A673 (cell line): ENCODE data around the gene PACS2. TPM values are rescaled to one million over a fixed set of nuclear protein-coding genes. Genes with fewer than 3 reads are reported as not detected.

ENCODE experiments used
- BruUV-seq: library from RNA; stranded (reverse); fragments of 400-500 nt; replicated peaks from 2 replicates; lab custom pipeline; 2021; lab: Mats Ljungman, UMichigan
- CTCF ChIA-PET: fragments of 300-600 bp; sonication (Branson Sonifier 250); formaldehyde crosslinking; loops from one replicate; lab custom pipeline; 2022; ENCODE audit warnings: antibody characterized with exemption; lab: Charles Lee
- POLR2A ChIA-PET: fragments of 300-600 bp; sonication (Branson Sonifier 250); formaldehyde crosslinking; loops from one replicate; lab custom pipeline; 2022; ENCODE audit warnings: antibody characterized with exemption; ENCODE audit not compliant: low non-redundant PET; lab: Charles Lee
- DNase-seq: peaks from one replicate; pipeline ENCODE4 v3.0.0-alpha.2; 2015; ENCODE audit warnings: low spot score
- H3K27ac ChIP-seq: fragments of 200-600 bp; sonication (generic); 2 replicates; pipeline ENCODE4 v1.5.1; 2016; ENCODE audit warnings: mixed run types, low read depth, mild to moderate bottlenecking, mixed read lengths, antibody characterized with exemption, low read length; ENCODE audit not compliant: poor library complexity, severe bottlenecking
- H3K27me3 ChIP-seq: fragments of 200-600 bp; sonication (generic); replicated peaks from 2 replicates; pipeline ENCODE4 v1.6.1; 2017; ENCODE audit warnings: mixed run types, low read depth, mild to moderate bottlenecking, mixed read lengths, antibody characterized with exemption, low read length; ENCODE audit not compliant: insufficient read depth, poor library complexity
- H3K36me3 ChIP-seq: fragments of 200-600 bp; sonication (generic); 2 replicates; pipeline ENCODE4 v1.6.1; 2016; ENCODE audit warnings: mixed run types, mild to moderate bottlenecking, mixed read lengths, antibody characterized with exemption, low read length; ENCODE audit not compliant: insufficient read depth, poor library complexity, severe bottlenecking
- H3K4me1 ChIP-seq: fragments of 200-600 bp; sonication (generic); 2 replicates; pipeline ENCODE4 v1.6.1; 2017; ENCODE audit warnings: mixed run types, mild to moderate bottlenecking, mixed read lengths, antibody characterized with exemption, low read length; ENCODE audit not compliant: insufficient read depth, poor library complexity, severe bottlenecking
- H3K4me3 ChIP-seq: fragments of 200-600 bp; sonication (generic); 2 replicates; pipeline ENCODE4 v1.5.1; 2016; ENCODE audit warnings: low read depth, mixed run types, mild to moderate bottlenecking, mixed read lengths, low read length; ENCODE audit not compliant: poor library complexity, severe bottlenecking
- H3K9me3 ChIP-seq: fragments of 200-600 bp; sonication (generic); 2 replicates; pipeline ENCODE4 v1.6.1; 2016; ENCODE audit warnings: mixed run types, low read depth, mild to moderate bottlenecking, mixed read lengths, antibody characterized with exemption, low read length; ENCODE audit not compliant: poor library complexity, severe bottlenecking
- CTCF ChIP-seq: fragments of 300-800, 200-600 bp; sonication (generic); conservative IDR thresholded peaks from 2 replicates; pipeline ENCODE4 v1.5.1; 2017; ENCODE audit warnings: low read depth, mild to moderate bottlenecking, antibody characterized with exemption, low read length, moderate library complexity, mixed read lengths
- EZH2 ChIP-seq: fragments of 200-600 bp; sonication (generic); IDR thresholded peaks from 2 replicates; pipeline ENCODE4 v1.6.1; 2017; ENCODE audit warnings: borderline replicate concordance, low read depth, mild to moderate bottlenecking, mixed read lengths, antibody characterized with exemption, low read length; ENCODE audit not compliant: poor library complexity, severe bottlenecking
- intact Hi-C: fragments of 100-400 bp; cut with micrococcal nuclease; formaldehyde crosslinking; loops from one replicate; pipeline ENCODE4 v1.10.0; 2022; ENCODE audit not compliant: unreplicated experiment
- total RNA-seq: library from RNA; stranded (reverse); gene quantifications from 2 replicates; pipeline ENCODE4 v1.2.3, GENCODE V29; 2021

The PACS2 gene
- total RNA-seq, 1 experiment from 2014 or later: 52.5 TPM

GRCh38 chr14:105442834-105443233 is 128.3 kb downstream of the PACS2 start:
- POLR2A ChIA-PET: interaction anchor here (0.6 kb wide), 1 partner anchor 28 kb away, joined by 5 read pairs; no protein-coding TSS in a partner anchor
- H3K27ac ChIP-seq: no peak overlapping the region
- peaks cover 37% of the 10 kb centered on the region for H3K36me3 ChIP-seq
- H3K9me3 ChIP-seq: no peaks in the 10 kb centered on the region
- CTCF ChIA-PET: no interaction called here
- peaks cover 6% of the 10 kb centered on the region for H3K4me1 ChIP-seq
- H3K4me3 ChIP-seq: no peak overlapping the region
- BruUV-seq: no TSS peak
- no peak for DNase-seq
- TF ChIP-seq CTCF (no peak), EZH2 (no peak)
- intact Hi-C loops: no loop called here
- H3K27me3 ChIP-seq: no peaks in the 10 kb centered on the region

DNA sequence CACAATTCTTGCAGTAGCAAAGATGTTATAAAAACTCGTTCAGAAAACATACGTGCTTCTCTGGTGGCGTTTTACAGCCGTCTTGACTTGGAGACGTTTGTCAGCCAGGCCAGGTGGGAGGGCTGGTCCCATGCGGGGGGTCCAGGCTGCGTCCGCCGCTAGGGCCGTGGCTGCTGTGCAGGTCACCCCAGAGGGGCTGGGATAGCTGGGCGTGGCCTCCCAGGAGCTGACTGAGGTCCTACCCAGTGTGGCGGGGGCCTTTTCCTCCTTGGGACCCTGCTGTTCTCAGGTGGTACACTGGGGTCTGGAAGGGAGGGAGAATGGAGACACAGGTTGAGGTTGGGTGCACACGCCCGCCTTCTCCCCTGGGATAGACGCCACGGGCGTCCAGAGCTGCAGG is 130.3 kb downstream of the PACS2 start:
- no peak for TF ChIP-seq CTCF
- Histone ChIP-seq H3K4me1 (peaks cover 7% of the 10 kb centered on the region), H3K4me3 (no peak overlapping the region), H3K27ac (no peak overlapping the region), H3K9me3 (no peaks in the 10 kb centered on the region), H3K36me3 (peaks cover 49% of the 10 kb centered on the region), H3K27me3 (no peaks in the 10 kb centered on the region)
- intact Hi-C loops: no loop called here
- ChIA-PET CTCF (no interaction called here), POLR2A (no interaction called here)
- DNase-seq: no peak
- BruUV-seq: no TSS peak

DNA sequence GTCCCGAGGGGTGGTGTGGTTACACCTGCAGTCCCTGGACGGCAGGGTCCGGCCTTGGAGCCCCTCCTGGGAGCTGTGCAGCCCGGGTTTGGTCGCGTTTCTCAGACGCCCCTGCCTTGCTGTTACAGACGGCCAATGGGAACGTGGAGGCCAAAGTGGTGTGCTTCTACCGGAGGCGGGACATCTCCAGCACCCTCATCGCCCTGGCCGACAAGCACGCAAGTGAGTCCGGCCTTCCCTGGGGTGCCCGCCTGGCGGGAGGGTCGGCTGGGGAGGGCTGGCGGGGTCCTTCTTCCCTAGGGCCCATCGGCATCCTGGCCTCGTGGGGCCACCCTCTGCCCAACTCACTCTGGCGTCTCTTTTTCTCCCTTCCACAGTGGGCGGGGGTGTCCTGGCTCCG is 130.7 kb downstream of the PACS2 start:
- intact Hi-C loops: no loop called here
- H3K4me1 ChIP-seq: peaks cover 4% of the 10 kb centered on the region
- H3K9me3 ChIP-seq: no peaks in the 10 kb centered on the region
- no peak overlapping the region for H3K4me3 ChIP-seq
- DNase-seq: no peak
- CTCF ChIA-PET: no interaction called here
- H3K36me3 ChIP-seq: peaks cover 50% of the 10 kb centered on the region
- no peak overlapping the region for H3K27ac ChIP-seq
- no TSS peak for BruUV-seq
- TF ChIP-seq CTCF: no peak
- TF ChIP-seq EZH2: no peak
- no peaks in the 10 kb centered on the region for H3K27me3 ChIP-seq
- POLR2A ChIA-PET: no interaction called here
